Keratinocyte (primary cell): Measurements from ENCODE around the gene RMND5A.

Source experiments
- EZH2 ChIP-seq: IDR thresholded peaks from one replicate; pipeline ENCODE4 v1.6.1; 2012; ENCODE audit warnings: inconsistent platforms, mild to moderate bottlenecking, low read length, moderate library complexity
- TF ChIP-seq, protein P1 (sequence below), 3 experiments: IDR thresholded peaks in 1 of 3; conservative IDR thresholded peaks in 1 of 3; optimal IDR thresholded peaks in 1 of 3; 2 replicates in 2 of 3; 3 replicates in 1 of 3; pipeline versions ENCODE3 to v1.5.1; 2011; ENCODE audit warnings: low read length in 3 of 3, mild to moderate bottlenecking in 3 of 3, moderate library complexity in 2 of 3, control low read depth in 1 of 3, inconsistent platforms in 1 of 3; ENCODE audit not compliant: insufficient read depth in 2 of 3; ENCODE audit errors: extremely low read depth in 1 of 3

- TF ChIP-seq, protein P1, sequence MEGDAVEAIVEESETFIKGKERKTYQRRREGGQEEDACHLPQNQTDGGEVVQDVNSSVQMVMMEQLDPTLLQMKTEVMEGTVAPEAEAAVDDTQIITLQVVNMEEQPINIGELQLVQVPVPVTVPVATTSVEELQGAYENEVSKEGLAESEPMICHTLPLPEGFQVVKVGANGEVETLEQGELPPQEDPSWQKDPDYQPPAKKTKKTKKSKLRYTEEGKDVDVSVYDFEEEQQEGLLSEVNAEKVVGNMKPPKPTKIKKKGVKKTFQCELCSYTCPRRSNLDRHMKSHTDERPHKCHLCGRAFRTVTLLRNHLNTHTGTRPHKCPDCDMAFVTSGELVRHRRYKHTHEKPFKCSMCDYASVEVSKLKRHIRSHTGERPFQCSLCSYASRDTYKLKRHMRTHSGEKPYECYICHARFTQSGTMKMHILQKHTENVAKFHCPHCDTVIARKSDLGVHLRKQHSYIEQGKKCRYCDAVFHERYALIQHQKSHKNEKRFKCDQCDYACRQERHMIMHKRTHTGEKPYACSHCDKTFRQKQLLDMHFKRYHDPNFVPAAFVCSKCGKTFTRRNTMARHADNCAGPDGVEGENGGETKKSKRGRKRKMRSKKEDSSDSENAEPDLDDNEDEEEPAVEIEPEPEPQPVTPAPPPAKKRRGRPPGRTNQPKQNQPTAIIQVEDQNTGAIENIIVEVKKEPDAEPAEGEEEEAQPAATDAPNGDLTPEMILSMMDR (optimal IDR thresholded peaks at IDR 0.05 in 1 of 3, IDR thresholded peaks at IDR 0.05 in 1 of 3, conservative IDR thresholded peaks at IDR 0.05 in 1 of 3; ENCODE audit: extremely low read depth in 1 of 3, insufficient read depth in 2 of 3, low read length in 3 of 3): no peak
- no peak for TF ChIP-seq EZH2
Observed at GRCh38 chr2:86822668-86823345, 102.7 kb downstream of the RMND5A start.
